Ishikawa (cell line): ENCODE data around the gene ARL3.

Experiments used
- CEBPB ChIP-seq: IDR thresholded peaks from 2 replicates; pipeline ENCODE4 v1.6.1; 2012
- CREB1 ChIP-seq: IDR thresholded peaks from 2 replicates; pipeline ENCODE4 v1.6.1; 2012; ENCODE audit warnings: low read depth
- EGR1 ChIP-seq: IDR thresholded peaks from 2 replicates; pipeline ENCODE4 v1.6.1; 2012
- EP300 ChIP-seq: IDR thresholded peaks from 2 replicates; pipeline ENCODE4 v1.6.1; 2012; ENCODE audit warnings: borderline replicate concordance
- FOXM1 ChIP-seq: IDR thresholded peaks from 2 replicates; pipeline ENCODE4 v1.6.1; 2012; ENCODE audit warnings: low read depth, borderline replicate concordance
- NFIC ChIP-seq: IDR thresholded peaks from 2 replicates; pipeline ENCODE4 v1.6.1; 2012
- RAD21 ChIP-seq: IDR thresholded peaks from 2 replicates; pipeline ENCODE4 v1.6.1; 2012; ENCODE audit warnings: low read depth
- TAF1 ChIP-seq: IDR thresholded peaks from 2 replicates; pipeline ENCODE4 v1.6.1; 2012; ENCODE audit warnings: low read depth, mild to moderate bottlenecking
- TCF12 ChIP-seq: IDR thresholded peaks from 2 replicates; pipeline ENCODE4 v1.6.1; 2012; ENCODE audit warnings: low read depth
- TEAD4 ChIP-seq: IDR thresholded peaks from 2 replicates; pipeline ENCODE4 v1.6.1; 2012
- YY1 ChIP-seq: IDR thresholded peaks from 2 replicates; pipeline ENCODE4 v1.6.1; 2012; ENCODE audit warnings: low read depth
- ZBTB7A ChIP-seq: IDR thresholded peaks from 2 replicates; pipeline ENCODE4 v1.6.1; 2012; ENCODE audit warnings: low read depth
- TF ChIP-seq, protein P1 (sequence below): IDR thresholded peaks from 2 replicates; pipeline ENCODE4 v1.6.1; 2012; ENCODE audit warnings: low read depth, mild to moderate bottlenecking
- TF ChIP-seq, protein P2 (sequence below): IDR thresholded peaks from 2 replicates; pipeline ENCODE4 v1.6.1; 2012
- TF ChIP-seq, protein P3 (sequence below): IDR thresholded peaks from 2 replicates; pipeline ENCODE4 v1.6.1; 2012

Gene ARL3

DNA sequence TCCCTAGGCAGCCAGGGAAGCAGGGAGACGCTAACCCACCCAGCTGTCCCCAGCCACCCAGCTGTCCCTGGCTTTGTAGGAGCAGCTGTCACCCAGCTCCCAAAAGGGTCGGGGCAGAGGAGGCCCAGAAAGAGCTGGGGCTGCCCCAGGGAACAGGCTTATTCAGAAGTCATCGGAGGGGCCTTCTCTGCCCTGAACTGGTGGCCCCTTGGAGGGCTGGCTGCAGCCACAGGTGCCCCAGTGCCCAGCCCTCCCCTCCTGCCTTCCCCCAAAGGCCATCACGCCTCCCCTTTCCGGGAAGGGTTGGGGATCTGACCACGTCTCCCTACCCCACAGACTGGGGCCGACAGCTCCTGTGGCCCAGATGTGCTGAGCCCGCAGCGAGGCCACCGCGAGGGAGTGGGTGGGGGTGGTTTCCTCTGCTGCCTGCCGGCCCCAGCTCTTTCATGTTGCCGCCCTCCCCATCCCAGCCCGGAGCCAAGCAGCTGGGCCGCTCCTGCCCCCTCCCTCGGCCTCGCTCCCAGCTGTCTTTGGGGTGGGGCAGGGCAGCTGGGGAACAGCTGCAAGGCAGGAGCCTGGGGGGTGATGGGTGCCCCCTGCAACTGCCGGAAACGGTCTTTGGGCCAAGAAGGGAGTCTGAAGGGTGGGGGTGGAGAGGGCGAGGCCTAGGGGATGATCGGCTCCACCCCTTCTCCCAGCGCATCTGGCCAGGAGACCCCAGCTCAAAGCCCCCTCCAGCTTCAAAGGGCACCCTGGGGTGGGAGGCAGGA lies 53.1 kb downstream of the ARL3 start:
- no peak for TF ChIP-seq TCF12
- TF ChIP-seq, protein P1, sequence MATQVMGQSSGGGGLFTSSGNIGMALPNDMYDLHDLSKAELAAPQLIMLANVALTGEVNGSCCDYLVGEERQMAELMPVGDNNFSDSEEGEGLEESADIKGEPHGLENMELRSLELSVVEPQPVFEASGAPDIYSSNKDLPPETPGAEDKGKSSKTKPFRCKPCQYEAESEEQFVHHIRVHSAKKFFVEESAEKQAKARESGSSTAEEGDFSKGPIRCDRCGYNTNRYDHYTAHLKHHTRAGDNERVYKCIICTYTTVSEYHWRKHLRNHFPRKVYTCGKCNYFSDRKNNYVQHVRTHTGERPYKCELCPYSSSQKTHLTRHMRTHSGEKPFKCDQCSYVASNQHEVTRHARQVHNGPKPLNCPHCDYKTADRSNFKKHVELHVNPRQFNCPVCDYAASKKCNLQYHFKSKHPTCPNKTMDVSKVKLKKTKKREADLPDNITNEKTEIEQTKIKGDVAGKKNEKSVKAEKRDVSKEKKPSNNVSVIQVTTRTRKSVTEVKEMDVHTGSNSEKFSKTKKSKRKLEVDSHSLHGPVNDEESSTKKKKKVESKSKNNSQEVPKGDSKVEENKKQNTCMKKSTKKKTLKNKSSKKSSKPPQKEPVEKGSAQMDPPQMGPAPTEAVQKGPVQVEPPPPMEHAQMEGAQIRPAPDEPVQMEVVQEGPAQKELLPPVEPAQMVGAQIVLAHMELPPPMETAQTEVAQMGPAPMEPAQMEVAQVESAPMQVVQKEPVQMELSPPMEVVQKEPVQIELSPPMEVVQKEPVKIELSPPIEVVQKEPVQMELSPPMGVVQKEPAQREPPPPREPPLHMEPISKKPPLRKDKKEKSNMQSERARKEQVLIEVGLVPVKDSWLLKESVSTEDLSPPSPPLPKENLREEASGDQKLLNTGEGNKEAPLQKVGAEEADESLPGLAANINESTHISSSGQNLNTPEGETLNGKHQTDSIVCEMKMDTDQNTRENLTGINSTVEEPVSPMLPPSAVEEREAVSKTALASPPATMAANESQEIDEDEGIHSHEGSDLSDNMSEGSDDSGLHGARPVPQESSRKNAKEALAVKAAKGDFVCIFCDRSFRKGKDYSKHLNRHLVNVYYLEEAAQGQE: no peak
- no peak for TF ChIP-seq CEBPB
- TF ChIP-seq EGR1: no peak
- no peak for TF ChIP-seq CREB1
- no peak for TF ChIP-seq RAD21
- TF ChIP-seq EP300: no peak
- TF ChIP-seq TAF1: no peak
- TF ChIP-seq TEAD4: no peak
- TF ChIP-seq FOXM1: no peak
- TF ChIP-seq NFIC: no peak
- no peak for TF ChIP-seq YY1
- no peak for TF ChIP-seq ZBTB7A
- TF ChIP-seq, protein P2, sequence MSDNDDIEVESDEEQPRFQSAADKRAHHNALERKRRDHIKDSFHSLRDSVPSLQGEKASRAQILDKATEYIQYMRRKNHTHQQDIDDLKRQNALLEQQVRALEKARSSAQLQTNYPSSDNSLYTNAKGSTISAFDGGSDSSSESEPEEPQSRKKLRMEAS: no peak
- TF ChIP-seq, protein P3, sequence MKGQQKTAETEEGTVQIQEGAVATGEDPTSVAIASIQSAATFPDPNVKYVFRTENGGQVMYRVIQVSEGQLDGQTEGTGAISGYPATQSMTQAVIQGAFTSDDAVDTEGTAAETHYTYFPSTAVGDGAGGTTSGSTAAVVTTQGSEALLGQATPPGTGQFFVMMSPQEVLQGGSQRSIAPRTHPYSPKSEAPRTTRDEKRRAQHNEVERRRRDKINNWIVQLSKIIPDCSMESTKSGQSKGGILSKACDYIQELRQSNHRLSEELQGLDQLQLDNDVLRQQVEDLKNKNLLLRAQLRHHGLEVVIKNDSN: no peak

DNA sequence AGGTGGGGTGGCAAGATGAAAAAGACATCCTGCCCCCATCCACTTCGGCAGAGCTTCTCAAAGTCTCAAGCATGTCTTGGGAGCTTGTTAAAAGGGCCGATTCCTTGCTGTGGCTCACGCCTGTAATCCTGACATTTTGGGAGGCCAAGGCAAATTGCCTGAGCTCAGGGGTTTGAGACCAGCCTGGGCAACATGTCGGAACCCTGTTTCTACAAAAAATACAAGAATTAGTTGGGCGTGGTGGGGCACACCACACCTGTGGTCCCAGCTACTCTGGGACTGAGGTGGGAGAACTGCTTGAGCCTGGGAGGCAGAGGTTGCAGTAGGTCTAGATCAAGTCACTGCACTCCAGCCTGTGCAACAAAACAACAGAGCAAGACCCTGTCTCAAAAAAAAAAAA lies 55.4 kb downstream of the ARL3 start:
- no peak for TF ChIP-seq CEBPB
- TF ChIP-seq TAF1: no peak
- no peak for TF ChIP-seq NFIC
- TF ChIP-seq YY1: no peak
- TF ChIP-seq, protein P1: no peak
- TF ChIP-seq TEAD4: no peak
- TF ChIP-seq, protein P3: no peak
- TF ChIP-seq CREB1: no peak
- TF ChIP-seq EGR1: no peak
- TF ChIP-seq ZBTB7A: no peak
- TF ChIP-seq, protein P2: no peak
- TF ChIP-seq TCF12: no peak
- no peak for TF ChIP-seq EP300
- TF ChIP-seq RAD21: no peak
- no peak for TF ChIP-seq FOXM1

DNA sequence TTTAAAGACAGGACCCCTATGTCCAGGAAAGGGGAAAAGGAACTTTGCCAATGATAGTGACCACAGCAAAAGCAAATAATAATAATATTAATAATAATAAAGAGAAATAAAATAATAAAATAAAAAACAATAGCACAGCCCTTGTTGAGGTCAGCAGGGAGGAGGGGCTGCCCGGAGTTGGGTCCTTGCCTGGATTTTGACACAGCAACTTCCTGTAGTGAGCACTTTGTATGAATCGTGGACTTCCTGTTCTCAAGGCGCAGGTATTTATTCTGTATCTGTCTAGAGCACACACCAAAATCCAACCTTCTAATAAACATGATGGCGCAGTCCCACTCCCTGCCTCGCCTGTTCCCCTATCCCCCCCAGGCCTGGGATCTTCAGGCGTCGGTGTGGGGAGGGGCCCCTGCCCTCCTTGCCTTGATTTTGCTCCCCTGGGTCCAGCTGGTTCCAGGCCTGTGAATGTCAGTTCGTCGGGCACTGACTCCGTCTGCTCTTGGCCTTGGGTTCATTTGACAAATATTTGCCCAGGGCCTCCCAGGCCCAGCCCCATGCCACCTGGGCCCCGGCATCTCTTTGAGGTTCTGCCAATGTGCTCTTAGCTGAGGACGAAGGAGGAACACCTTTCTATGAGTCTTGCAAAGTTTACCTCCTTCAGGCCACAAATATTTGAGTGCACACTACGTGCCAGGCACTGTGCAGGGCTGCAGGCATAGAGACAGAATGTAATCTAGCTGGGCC lies 56.0 kb downstream of the ARL3 start:
- TF ChIP-seq TEAD4: no peak
- TF ChIP-seq CEBPB: no peak
- TF ChIP-seq, protein P2: no peak
- no peak for TF ChIP-seq CREB1
- no peak for TF ChIP-seq YY1
- TF ChIP-seq EP300: no peak
- TF ChIP-seq EGR1: no peak
- TF ChIP-seq NFIC: no peak
- no peak for TF ChIP-seq RAD21
- TF ChIP-seq, protein P1: no peak
- TF ChIP-seq, protein P3: no peak
- TF ChIP-seq TCF12: no peak
- TF ChIP-seq FOXM1: no peak
- TF ChIP-seq ZBTB7A: no peak
- no peak for TF ChIP-seq TAF1
